GM18517 (cell line): ENCODE data around the gene TMEM134.
"Not testable (repeated sequence)": the region's sequence is repeated elsewhere in the genome, so short reads cannot be mapped to it uniquely, and the experiment has no call there.

Source experiments
- ATAC-seq: cut with Tn5 transposase; IDR thresholded peaks from one replicate; pipeline ENCODE4 v1.9.1; 2021; ENCODE audit warnings: mild to moderate bottlenecking, moderate library complexity; ENCODE audit not compliant: unreplicated experiment

The TMEM134 gene, protein sequence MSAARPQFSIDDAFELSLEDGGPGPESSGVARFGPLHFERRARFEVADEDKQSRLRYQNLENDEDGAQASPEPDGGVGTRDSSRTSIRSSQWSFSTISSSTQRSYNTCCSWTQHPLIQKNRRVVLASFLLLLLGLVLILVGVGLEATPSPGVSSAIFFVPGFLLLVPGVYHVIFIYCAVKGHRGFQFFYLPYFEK

GRCh38 chr11:67468759-67469507 is at the start of gene TMEM134:
TMEM134 (minus strand) TSS chr11:67469251; CDS start chr11:67469192, 59 bp downstream.
- peak; percentile 41 for ATAC-seq

DNA sequence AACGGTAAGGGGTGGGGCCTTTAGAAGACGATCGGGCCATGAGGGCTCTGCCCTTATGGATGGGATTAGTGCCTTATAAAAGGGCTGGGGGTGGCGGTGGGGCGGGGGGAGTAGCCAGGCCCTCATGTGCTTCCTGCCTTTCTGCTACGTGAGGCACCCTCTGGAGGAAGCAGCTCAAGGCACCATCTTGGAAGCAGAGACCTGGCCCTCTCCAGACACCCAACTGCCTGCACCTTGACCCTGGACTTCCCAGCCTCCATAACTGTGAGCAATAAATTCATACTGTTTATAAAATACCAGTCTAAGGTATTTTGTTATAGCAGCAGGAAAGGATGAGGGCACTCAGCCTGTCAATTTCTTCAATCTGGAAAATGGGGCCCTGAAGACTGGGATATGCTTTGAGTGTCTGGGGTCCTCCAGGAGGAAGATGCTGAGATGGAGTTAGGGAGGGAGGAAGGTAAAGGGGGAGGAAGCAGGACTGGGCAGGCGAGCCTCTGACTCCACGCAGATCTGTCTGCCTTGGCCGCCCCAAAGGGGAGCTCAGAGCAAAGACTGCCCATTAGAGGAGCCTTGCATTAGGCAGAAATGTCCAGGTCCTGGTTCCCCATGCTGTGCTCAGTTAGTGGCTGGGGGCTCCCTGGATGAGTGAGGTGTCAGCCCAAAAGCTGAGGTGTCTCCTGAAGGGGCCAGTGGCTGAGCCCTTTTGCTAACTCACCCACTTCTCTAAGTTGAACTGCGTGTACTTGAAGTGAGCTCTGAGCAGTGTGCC is 48.9 kb upstream of the TMEM134 start:
- no peak for ATAC-seq

- no peak for ATAC-seq
Observed at GRCh38 chr11:67516806-67517205, 47.8 kb upstream of the TMEM134 start.

DNA sequence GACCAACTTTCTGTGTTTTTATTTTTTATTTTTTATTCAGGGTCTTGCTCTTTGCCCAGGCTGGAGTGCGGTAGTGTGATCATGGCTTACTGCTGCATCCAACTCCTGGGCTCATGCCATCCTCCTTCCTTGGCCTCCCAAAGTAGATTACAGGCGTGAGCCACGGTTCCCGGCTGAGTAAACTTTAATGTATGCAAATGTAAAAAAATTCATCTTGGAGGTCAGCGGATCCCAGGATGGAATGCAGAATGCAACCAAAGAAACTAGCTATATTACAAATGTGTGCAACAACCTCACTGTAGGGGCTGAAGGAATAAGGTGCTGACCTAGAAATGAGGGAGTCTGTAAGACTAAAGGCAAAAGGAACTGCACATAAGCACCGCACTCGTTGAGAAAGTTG is 45.1 kb upstream of the TMEM134 start:
- no peak for ATAC-seq

GRCh38 chr11:67511558-67511957 is 42.5 kb upstream of the TMEM134 start:
- not testable (repeated sequence) for ATAC-seq

GRCh38 chr11:67510023-67510345 is 40.9 kb upstream of the TMEM134 start:
- ATAC-seq = no peak

DNA sequence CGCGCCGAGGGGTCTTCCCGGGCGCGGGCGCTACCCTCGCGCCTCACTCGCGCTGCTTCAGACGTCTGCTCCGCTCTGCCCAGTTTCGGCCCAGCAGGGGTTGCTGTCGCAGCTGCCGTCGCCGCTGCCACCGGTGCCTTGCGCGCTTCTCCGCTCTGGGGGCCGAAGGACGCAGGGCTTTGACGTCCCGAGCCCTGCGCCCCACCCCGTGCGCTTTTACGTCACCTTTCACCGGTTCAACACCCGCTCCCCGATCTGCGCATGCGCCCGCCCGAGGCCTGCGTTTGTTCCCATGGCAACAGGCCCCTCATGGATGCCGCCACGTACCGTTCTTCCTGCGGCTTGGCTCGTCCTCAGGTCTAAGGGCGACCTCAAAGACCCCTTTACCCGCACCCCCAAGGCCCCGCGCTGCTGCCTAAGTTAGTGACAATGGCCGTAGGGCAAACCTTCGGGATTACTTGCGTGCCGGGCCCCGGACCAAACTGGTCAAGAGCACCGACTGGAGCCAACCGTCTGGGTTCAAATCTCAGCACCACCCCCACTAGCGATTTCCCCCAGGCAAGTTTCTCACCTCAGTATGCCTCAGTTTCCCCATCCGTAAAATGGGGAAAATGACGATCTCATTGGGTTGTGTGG is 39.6 kb upstream of the TMEM134 start:
- ATAC-seq = peak; percentile 44

DNA sequence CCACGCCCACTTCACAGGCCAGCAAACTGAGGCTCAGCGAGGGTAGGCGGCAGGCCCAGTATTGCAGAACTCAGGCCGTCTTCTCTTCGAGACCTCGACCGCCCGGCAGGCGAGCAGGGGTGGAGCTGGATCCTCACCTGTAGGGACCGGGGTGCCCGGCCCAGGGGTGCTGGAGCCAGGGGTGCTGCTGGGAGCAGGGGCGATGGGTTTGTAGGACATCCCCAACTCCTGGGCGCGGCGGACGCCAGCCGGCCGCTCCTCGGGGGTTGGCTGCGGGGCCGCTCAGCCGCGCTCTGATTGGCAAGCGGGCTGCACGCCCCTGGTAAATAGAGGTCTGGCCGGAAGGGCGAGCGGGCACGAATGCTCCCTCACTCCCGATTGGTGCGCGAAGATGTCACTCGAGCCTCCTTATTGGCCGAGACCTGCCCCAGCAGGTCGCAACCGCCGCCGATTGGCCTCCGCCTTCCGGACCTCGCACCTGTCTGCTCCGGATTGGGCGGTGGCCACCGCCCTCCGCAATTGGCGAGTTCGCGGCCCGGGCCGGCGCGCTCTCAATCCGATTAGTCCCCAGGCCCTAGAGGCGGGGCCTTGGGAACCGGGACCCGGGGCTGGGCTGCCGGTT is 38.9 kb upstream of the TMEM134 start, which contains the start of gene CDK2AP2:
Gene CDK2AP2, minus strand, starts transcription at position 299 of the 622 bp plus-strand sequence. Its CDS starts 80 bp downstream, at position 219.
- ATAC-seq = peak; percentile 73

- no peak for ATAC-seq
Observed at GRCh38 chr11:67507242-67507863, 38.3 kb upstream of the TMEM134 start.

DNA sequence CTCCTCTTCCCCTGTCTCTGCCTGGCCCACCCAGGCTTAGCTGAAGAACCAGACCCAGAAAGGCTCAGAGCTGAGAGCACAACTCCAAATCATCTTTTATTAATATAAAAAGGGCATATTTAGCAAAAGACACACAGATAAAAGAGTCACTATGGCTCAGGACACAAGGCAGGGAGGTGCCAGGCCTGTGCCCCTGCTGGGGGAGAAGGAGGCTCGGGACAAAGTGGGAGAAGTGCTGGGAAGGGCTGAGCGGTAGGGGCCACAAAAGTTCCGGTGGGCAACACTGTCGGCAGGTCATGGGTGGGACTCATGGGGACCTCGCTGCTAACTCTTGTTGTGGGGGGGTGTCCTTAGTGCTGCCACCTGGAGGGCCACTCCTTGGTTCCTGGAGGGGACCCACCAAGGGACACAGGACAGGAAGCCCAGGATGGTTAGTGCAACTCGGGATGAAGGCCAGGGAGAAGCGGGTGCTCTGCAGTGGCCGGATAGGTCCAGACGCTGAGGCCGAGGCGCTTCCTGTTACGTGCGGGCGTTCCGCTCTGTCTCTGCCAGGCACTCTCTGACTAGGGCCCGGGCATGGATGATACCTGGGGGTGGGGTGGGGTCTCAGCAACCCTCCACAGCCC is 37.5 kb upstream of the TMEM134 start:
- ATAC-seq = no peak

- ATAC-seq = no peak
Observed at GRCh38 chr11:67505605-67506396, 36.8 kb upstream of the TMEM134 start.

DNA sequence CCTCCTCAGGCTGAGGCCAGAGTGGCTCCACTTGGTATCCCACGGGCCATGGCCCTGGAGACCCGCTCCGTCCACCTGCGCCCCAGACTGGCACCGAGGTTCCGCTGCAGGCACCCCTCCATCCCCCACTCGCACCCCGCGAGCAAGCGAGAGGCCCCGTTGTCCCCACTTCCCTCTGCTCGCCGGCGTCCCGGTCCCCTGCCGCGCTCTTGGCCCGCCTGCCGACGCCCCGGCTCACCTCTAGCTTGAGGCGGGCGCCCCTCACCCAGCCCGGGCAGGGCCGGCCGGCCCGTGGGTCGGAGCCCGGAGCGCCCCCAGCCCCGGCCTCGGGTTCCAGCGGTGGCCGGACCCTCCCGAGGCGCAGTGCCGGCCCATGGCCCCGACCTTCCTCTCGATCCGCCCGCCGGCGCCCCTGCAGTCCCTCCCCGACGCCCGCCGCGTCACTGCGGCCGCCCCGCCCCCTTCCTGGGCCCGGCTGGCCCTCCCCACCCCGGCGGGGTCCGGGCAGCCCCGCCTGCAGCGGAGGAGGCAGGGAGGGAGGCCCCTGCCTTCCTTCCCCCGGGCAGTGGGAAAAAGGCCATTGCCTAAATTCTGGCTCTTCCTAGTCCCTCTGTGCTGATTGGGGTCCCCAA is 36.0 kb upstream of the TMEM134 start, which contains the start of gene PITPNM1:
Gene PITPNM1, minus strand, starts transcription at position 414 of the 632 bp plus-strand sequence. CDS start 1,183 bp downstream, outside the sequence.
- ATAC-seq = no peak

DNA sequence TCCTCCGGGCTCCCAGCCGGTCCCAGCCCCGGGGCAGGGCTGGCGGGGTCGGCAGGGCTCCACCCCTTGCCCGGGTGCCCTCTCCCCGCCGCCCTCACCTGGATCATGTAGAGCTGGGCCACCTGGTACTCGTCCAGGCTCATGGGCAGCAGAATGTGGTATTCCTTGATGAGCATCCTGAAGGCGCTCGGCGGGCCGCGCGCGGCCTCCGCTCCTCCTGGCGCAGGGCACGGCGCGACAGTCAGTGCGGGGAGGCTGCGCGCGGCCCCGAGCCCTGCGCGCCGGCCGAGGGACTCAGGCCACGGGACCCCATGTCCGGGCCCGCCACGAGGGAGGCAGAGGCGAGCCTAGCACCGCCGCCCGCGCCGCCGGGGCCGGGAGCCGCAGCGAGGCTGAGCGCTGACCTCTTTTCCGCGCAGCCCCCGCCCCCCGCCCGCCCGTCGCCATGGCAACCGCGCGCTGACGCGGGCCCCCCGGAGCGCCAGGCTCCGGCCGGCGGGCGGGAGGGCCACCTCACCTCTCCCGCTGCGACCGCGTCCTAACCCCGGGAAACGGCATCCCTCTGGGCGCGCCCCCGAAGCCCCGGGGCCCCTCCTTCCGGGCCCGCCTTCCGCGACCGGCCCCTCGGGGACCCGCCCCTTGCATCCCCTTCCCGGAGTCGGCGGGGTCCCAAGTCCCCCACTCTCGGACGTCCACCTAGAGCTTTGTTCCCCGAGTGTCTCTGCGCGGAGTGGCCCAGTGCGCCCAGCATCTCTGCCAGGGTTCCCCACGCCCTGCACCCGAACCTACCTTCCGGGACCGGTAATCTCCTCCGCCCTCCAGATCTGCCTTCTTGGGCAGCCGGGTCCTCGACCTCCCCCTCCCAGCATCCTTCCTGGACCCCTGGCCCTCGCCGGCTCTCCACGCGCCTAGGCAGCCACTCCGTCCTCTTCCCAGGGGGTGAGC is 35.2 kb upstream of the TMEM134 start:
- no peak for ATAC-seq

GRCh38 chr11:67503119-67504004 is 34.3 kb upstream of the TMEM134 start:
- ATAC-seq = no peak

DNA sequence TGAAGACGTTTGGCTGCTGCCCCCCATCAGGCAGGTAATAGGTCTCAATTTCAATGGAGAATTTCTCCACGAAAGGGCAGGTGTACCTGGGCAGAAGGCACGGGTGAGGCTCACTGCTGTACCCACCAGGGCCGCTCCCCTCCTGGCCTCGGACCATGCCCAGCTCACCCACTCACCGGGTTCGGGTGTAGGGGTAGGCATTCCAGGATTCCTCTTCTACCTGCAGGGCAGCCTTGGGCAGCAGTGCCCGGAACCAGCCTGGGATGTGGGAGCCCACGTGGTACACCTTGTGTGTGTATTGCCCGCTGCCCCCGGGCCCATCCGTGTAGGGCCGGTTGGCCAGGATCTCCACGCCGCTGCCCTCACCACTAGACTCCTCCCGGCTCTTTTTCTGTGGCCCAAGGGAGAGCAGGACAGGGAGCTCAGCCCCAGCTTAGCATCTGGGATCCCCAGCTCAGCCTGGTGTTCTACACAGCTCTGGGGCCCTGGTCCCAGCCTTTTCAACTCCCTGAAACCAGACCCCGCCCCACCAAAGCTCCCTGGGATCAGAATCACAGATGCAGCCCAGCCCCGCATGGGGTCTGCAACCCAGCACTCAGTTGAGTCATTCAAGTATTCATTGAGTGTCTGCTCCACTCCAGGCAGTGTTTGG is 33.4 kb upstream of the TMEM134 start:
- no peak for ATAC-seq

DNA sequence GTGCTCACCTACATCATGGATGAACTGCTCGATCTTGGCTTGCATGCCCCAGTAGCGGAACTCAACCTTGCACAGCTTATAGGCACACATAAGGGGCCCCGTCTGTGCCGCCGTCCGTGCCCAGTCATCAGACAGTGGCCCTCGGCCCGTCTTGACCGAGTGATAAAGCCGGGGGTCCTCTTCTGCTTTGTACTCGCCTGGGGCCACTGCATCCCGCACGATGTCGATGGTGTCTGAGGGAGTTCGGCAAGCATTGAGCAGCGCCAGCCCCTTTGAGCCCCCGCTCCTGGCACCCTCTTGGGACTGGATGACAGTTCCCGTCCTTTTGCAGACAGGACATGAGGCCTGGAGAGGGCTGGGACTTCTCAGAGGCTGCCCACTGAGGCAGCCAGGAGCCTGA is 32.8 kb upstream of the TMEM134 start:
- no peak for ATAC-seq
